ENCODE data around the gene ZNF776.

- TF ChIP-seq CTCF (optimal IDR thresholded peaks at IDR 0.05 in 1 of 3, IDR thresholded peaks at IDR 0.05 in 1 of 3, conservative IDR thresholded peaks at IDR 0.05 in 1 of 3; ENCODE audit: extremely low read depth in 1 of 3, insufficient read depth in 2 of 3, low read length in 3 of 3), result no peak
- TF ChIP-seq EZH2 (IDR thresholded peaks at IDR 0.05; ENCODE audit: low read length), result no peak
Measured at GRCh38 chr19:57769345-57770131, 22.9 kb downstream of the ZNF776 start, which contains the start of gene ZNF586.

Data from keratinocyte (primary cell).